Panc1 (cell line): ENCODE data around the gene AGRN. TPM values are rescaled to one million over a fixed set of nuclear protein-coding genes. Genes with fewer than 3 reads are reported as not detected.

Source experiments
- ATAC-seq: fragments of 200-7000 bp; cut with Tn5 transposase; 2 replicates; pipeline ENCODE4 v1.9.1; 2020; ENCODE audit warnings: mild to moderate bottlenecking, moderate library complexity
- BruUV-seq: library from RNA; stranded (reverse); fragments of 400-500 nt; replicated peaks from 2 replicates; lab custom pipeline; 2021; lab: Mats Ljungman, UMichigan
- CTCF ChIA-PET: fragments of 300-600 bp; sonication (Branson Sonifier 250); formaldehyde crosslinking; loops from one replicate; lab custom pipeline; 2022; ENCODE audit warnings: antibody characterized with exemption; lab: Charles Lee
- POLR2A ChIA-PET: fragments of 300-600 bp; sonication (Branson Sonifier 250); formaldehyde crosslinking; loops from one replicate; lab custom pipeline; 2022; ENCODE audit warnings: antibody characterized with exemption; lab: Charles Lee
- DNase-seq: peaks from one replicate; pipeline ENCODE4 v3.0.0-alpha.2; 2010; ENCODE audit warnings: low read depth, low spot score
- H3K27ac ChIP-seq: 2 replicates; pipeline ENCODE4 v1.5.1; 2011; ENCODE audit warnings: mild to moderate bottlenecking, low read length, inconsistent platforms
- H3K27me3 ChIP-seq: fragments of 200-500 bp; sonication (Bioruptor generic); 2 replicates; pipeline ENCODE4 v1.6.0; 2014; ENCODE audit warnings: low read length, inconsistent platforms; ENCODE audit not compliant: control insufficient read depth, insufficient read depth
- H3K36me3 ChIP-seq: fragments of 200-500 bp; sonication (Bioruptor generic); 2 replicates; pipeline ENCODE4 v1.5.1; 2014; ENCODE audit warnings: inconsistent platforms, mild to moderate bottlenecking, low read length, moderate library complexity; ENCODE audit not compliant: control insufficient read depth, insufficient read depth
- H3K4me1 ChIP-seq: 2 replicates; pipeline ENCODE4 v1.5.1; 2011; ENCODE audit warnings: inconsistent platforms, mild to moderate bottlenecking, low read length, moderate library complexity; ENCODE audit not compliant: control insufficient read depth, insufficient read depth
- H3K4me3 ChIP-seq, 2 experiments: 2 replicates each; pipeline ENCODE4 v1.5.1; 2011 to 2012; ENCODE audit warnings: low read depth in 2 of 2, low read length in 2 of 2, mild to moderate bottlenecking in 2 of 2, inconsistent platforms in 1 of 2, moderate library complexity in 1 of 2
- H3K9me3 ChIP-seq: fragments of 200-500 bp; sonication (Bioruptor generic); 2 replicates; pipeline ENCODE4 v1.5.1; 2014; ENCODE audit warnings: low read depth, mild to moderate bottlenecking, inconsistent platforms, low read length, moderate library complexity; ENCODE audit not compliant: control insufficient read depth, insufficient read depth
- CTCF ChIP-seq: fragments of 450-650 bp; IDR thresholded peaks from 2 replicates; pipeline ENCODE4 v1.5.1; 2017; ENCODE audit warnings: mild to moderate bottlenecking
- POLR2AphosphoS5 ChIP-seq: IDR thresholded peaks from 2 replicates; pipeline ENCODE4 v1.6.1; 2012; ENCODE audit warnings: mild to moderate bottlenecking, low read depth, low read length, moderate library complexity
- REST ChIP-seq, 2 experiments: IDR thresholded peaks; 2 replicates each; pipeline ENCODE4 v1.6.1; 2011 to 2012; ENCODE audit warnings: low read depth in 2 of 2, control low read depth in 1 of 2, low read length in 1 of 2, mild to moderate bottlenecking in 1 of 2, moderate library complexity in 1 of 2; ENCODE audit not compliant: insufficient read depth in 1 of 2
- SIN3A ChIP-seq: IDR thresholded peaks from 2 replicates; pipeline ENCODE4 v1.6.1; 2012; ENCODE audit warnings: low read depth, mild to moderate bottlenecking, low read length, moderate library complexity, borderline replicate concordance; ENCODE audit not compliant: insufficient read depth
- TCF7L2 ChIP-seq: IDR thresholded peaks from 2 replicates; pipeline ENCODE4 v1.6.1; 2011; ENCODE audit warnings: mild to moderate bottlenecking, low read depth, low read length, inconsistent platforms
- in situ Hi-C: cut with HindIII; loops from 2 replicates; pipeline ENCODE4 v1.10.0; 2016; ENCODE audit warnings: low sequenced_read_pairs, low pct_unique_long_range_greater_than_20kb
- intact Hi-C: fragments of 100-400 bp; cut with micrococcal nuclease; formaldehyde crosslinking; loops from one replicate; pipeline ENCODE4 v1.10.0; 2022; ENCODE audit not compliant: unreplicated experiment
- total RNA-seq: library from RNA; stranded (reverse); gene quantifications from one replicate; pipeline ENCODE4 v1.2.1, GENCODE V29; 2021; ENCODE audit not compliant: unreplicated experiment

Gene AGRN
- total RNA-seq, 1 experiment from 2014 or later, result 153 TPM

- H3K4me3 ChIP-seq, result no peak overlapping the region
- no peak overlapping the region for H3K27ac ChIP-seq
- CTCF ChIA-PET, result no interaction called here
- no peaks in the 10 kb centered on the region for H3K9me3 ChIP-seq
- H3K4me1 ChIP-seq, result no peaks in the 10 kb centered on the region
- H3K36me3 ChIP-seq, result no peaks in the 10 kb centered on the region
- ATAC-seq (no peak), DNase-seq (no peak)
- POLR2A ChIA-PET, result no interaction called here
- intact Hi-C loops (no loop called here), in situ Hi-C loops (no loop called here)
- TF ChIP-seq CTCF, result no peak
- no peak for TF ChIP-seq POLR2AphosphoS5
- no peak for TF ChIP-seq SIN3A
- no peak for TF ChIP-seq TCF7L2
- H3K27me3 ChIP-seq, result no peaks in the 10 kb centered on the region
- BruUV-seq, result no TSS peak
Observed at GRCh38 chr1:1047963-1048362, 28.0 kb downstream of the AGRN start.

- DNase-seq (no peak), ATAC-seq (no peak)
- Histone ChIP-seq H3K4me3 (no peak overlapping the region), H3K27me3 (no peaks in the 10 kb centered on the region), H3K27ac (no peak overlapping the region), H3K9me3 (no peaks in the 10 kb centered on the region), H3K36me3 (no peaks in the 10 kb centered on the region; the same call in 1 of the 2 replicates), H3K4me1 (no peaks in the 10 kb centered on the region)
- CTCF ChIA-PET, result no interaction called here
- intact Hi-C loops (no loop called here), in situ Hi-C loops (no loop called here)
- no peak for TF ChIP-seq REST (IDR thresholded peaks at IDR 0.05; ENCODE audit: insufficient read depth in 1 of 2, low read depth in 2 of 2, low read length in 1 of 2)
- TF ChIP-seq TCF7L2, result no peak
- TF ChIP-seq POLR2AphosphoS5, result no peak
- no peak for TF ChIP-seq CTCF
- TF ChIP-seq SIN3A, result no peak
- BruUV-seq, result no TSS peak
- POLR2A ChIA-PET, result interaction anchor here (0.6 to 0.7 kb wide), 2 partner anchors 17 to 26 kb away, joined by 7 to 11 read pairs; no protein-coding TSS in a partner anchor
Observed at GRCh38 chr1:1048765-1049164, 28.8 kb downstream of the AGRN start.
